ENCODE results near the gene BBX. TPM values are rescaled to one million over a fixed set of nuclear protein-coding genes. Genes with fewer than 3 reads are reported as not detected.

Gene BBX
- total RNA-seq, 3 donors from 2014 or later = 37.1 to 42.8 (median 39.0) TPM

GRCh38 chr3:107796791-107797190, 274.0 kb downstream of the BBX start:
- Mint-ChIP-seq H3K9me3 (no peaks in the 10 kb centered on the region), H3K27me3 (ENCODE audit: low read depth) (no peaks in the 10 kb centered on the region), H3K4me1 (ENCODE audit: low read depth) (peaks cover 21% of the 10 kb centered on the region), H3K4me3 (no peak overlapping the region), H3K36me3 (ENCODE audit: insufficient read depth) (peaks cover 48% of the 10 kb centered on the region)
- DNase-seq = no peak
- no peak for ATAC-seq

DNA sequence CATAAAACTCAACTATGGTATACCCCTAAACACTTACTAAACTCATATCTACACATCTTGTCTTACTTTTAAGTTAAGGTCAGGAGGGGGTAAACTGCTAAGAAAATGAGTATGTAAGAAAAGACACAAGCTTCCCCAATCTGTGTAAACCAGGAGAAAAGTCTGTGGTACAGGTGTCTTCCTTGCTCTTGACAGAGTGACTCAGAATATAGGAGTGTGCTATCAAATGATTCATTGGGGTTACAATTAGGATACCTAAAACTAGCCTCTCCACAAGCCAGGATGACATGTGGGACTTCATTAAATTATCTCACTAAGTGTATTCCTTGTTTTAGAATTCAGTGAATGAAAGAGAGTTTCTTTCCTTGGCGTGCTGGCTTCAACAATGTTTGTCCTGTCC, 274.8 kb downstream of the BBX start:
- ATAC-seq (no peak), DNase-seq (no peak)
- Mint-ChIP-seq H3K27me3 (ENCODE audit: low read depth) (no peaks in the 10 kb centered on the region), H3K9me3 (no peaks in the 10 kb centered on the region), H3K36me3 (ENCODE audit: insufficient read depth) (peaks cover 43% of the 10 kb centered on the region), H3K4me1 (ENCODE audit: low read depth) (peaks cover 21% of the 10 kb centered on the region), H3K4me3 (no peak overlapping the region)

- peaks cover 21% of the 10 kb centered on the region for H3K4me1 Mint-ChIP-seq (ENCODE audit: low read depth)
- no peak overlapping the region for H3K4me3 Mint-ChIP-seq
- H3K9me3 Mint-ChIP-seq = no peaks in the 10 kb centered on the region
- DNase-seq (no peak), ATAC-seq (no peak)
- H3K36me3 Mint-ChIP-seq (ENCODE audit: insufficient read depth) = peaks cover 48% of the 10 kb centered on the region
- no peaks in the 10 kb centered on the region for H3K27me3 Mint-ChIP-seq (ENCODE audit: low read depth)
Measured at GRCh38 chr3:107798381-107798780, 275.6 kb downstream of the BBX start.

GRCh38 chr3:107800710-107801109, 277.9 kb downstream of the BBX start:
- ATAC-seq (no peak), DNase-seq (no peak)
- Mint-ChIP-seq H3K36me3 (ENCODE audit: insufficient read depth) (peaks cover 49% of the 10 kb centered on the region), H3K9me3 (no peaks in the 10 kb centered on the region), H3K4me1 (ENCODE audit: low read depth) (peaks cover 14% of the 10 kb centered on the region), H3K4me3 (no peak overlapping the region), H3K27me3 (ENCODE audit: low read depth) (no peaks in the 10 kb centered on the region)

GRCh38 chr3:107803170-107803569, 280.4 kb downstream of the BBX start:
- Mint-ChIP-seq H3K4me1 (ENCODE audit: low read depth) (no peaks in the 10 kb centered on the region), H3K36me3 (ENCODE audit: insufficient read depth) (peaks cover 42% of the 10 kb centered on the region), H3K9me3 (no peaks in the 10 kb centered on the region), H3K4me3 (no peak overlapping the region), H3K27me3 (ENCODE audit: low read depth) (no peaks in the 10 kb centered on the region)
- no peak for DNase-seq
- no peak for ATAC-seq

GRCh38 chr3:107806021-107806420, 283.3 kb downstream of the BBX start:
- H3K36me3 Mint-ChIP-seq (ENCODE audit: insufficient read depth) = peaks cover 33% of the 10 kb centered on the region
- no peaks in the 10 kb centered on the region for H3K9me3 Mint-ChIP-seq
- H3K4me3 Mint-ChIP-seq = no peak overlapping the region
- ATAC-seq (no peak), DNase-seq (no peak)
- peaks cover 10% of the 10 kb centered on the region for H3K4me1 Mint-ChIP-seq (ENCODE audit: low read depth)
- no peaks in the 10 kb centered on the region for H3K27me3 Mint-ChIP-seq (ENCODE audit: low read depth)

GRCh38 chr3:107806536-107806935, 283.8 kb downstream of the BBX start:
- Mint-ChIP-seq H3K36me3 (ENCODE audit: insufficient read depth) (peaks cover 29% of the 10 kb centered on the region), H3K9me3 (no peaks in the 10 kb centered on the region), H3K4me1 (ENCODE audit: low read depth) (peaks cover 10% of the 10 kb centered on the region), H3K4me3 (no peak overlapping the region), H3K27me3 (ENCODE audit: low read depth) (no peaks in the 10 kb centered on the region)
- ATAC-seq (no peak), DNase-seq (no peak)

DNA sequence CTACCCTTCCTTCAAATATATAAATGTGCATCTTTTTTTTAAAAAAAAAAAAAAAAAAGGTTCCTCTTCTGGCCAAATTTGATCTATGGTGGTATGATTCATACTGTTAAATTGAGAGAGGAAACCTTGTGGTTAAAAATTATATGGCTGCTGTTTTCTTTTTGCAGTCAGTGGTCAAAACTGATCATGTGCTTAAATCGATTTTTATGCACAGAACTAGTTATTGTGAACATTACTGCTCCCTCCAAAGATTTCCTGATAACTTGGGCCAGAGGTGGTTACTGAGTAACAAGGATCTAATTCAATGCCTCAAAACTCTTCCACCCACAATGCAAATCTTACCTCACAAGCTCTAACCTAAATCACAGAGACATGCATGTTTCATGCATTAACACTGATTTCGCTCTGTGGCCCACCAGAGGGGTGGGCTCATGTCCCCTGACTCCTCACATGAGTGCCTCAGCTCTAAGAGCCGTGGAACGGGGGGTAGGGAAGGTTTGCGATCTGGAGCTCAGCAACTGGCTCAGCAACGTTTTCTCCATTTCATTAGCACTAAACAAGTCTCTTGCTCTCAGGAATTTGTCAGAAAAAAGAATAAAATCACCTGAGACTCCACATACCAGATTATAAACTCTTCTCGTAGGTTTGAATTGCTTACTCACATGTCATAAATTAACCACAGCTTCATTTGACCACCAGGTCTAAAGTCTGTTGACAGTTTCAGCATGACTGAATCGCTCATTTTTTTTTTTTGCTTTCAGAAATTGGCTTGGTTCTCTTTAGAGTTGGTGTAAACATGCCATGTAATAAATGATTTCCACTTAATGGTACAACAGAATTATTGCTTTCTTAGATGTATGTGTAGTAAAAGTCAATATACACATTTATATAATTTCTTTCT, 287.7 kb downstream of the BBX start:
- peaks cover 12% of the 10 kb centered on the region for H3K4me1 Mint-ChIP-seq (ENCODE audit: low read depth)
- H3K36me3 Mint-ChIP-seq (ENCODE audit: insufficient read depth) = peaks cover 11% of the 10 kb centered on the region
- H3K4me3 Mint-ChIP-seq = no peak overlapping the region
- no peaks in the 10 kb centered on the region for H3K9me3 Mint-ChIP-seq
- ATAC-seq (peak in 1 of 2 donors; percentile 21), DNase-seq (no peak)
- no peaks in the 10 kb centered on the region for H3K27me3 Mint-ChIP-seq (ENCODE audit: low read depth)

DNA sequence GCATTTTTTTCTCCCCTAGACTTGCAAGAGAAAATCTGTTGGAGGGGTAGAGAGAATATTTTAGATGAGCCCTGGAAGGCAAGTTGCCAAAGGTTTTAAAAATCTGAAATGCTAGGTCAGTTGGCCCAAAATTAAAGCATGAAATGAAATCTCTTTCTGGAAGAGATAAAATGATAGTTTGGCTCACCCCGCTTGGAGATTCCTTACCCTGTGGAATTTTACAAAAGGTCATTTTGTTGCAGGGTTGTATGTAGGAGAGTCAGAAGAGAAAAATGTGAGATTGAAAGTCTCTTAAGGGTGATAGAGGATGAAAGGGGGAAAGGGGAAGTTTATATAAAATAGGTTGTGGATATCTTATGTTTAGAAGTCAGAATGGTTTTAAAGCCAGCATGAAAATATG, 290.3 kb downstream of the BBX start:
- DNase-seq (no peak), ATAC-seq (no peak)
- Mint-ChIP-seq H3K4me1 (ENCODE audit: low read depth) (peaks cover 12% of the 10 kb centered on the region), H3K36me3 (ENCODE audit: insufficient read depth) (peaks cover 7% of the 10 kb centered on the region), H3K9me3 (no peaks in the 10 kb centered on the region), H3K4me3 (no peak overlapping the region), H3K27me3 (ENCODE audit: low read depth) (no peaks in the 10 kb centered on the region)

GRCh38 chr3:107816107-107816506, 293.3 kb downstream of the BBX start:
- H3K9me3 Mint-ChIP-seq = no peaks in the 10 kb centered on the region
- DNase-seq = no peak
- no peak for ATAC-seq
- H3K27me3 Mint-ChIP-seq (ENCODE audit: low read depth) = peaks cover 11% of the 10 kb centered on the region
- H3K4me3 Mint-ChIP-seq = no peak overlapping the region
- no peaks in the 10 kb centered on the region for H3K36me3 Mint-ChIP-seq (ENCODE audit: insufficient read depth)
- H3K4me1 Mint-ChIP-seq (ENCODE audit: low read depth) = peaks cover 2% of the 10 kb centered on the region

DNA sequence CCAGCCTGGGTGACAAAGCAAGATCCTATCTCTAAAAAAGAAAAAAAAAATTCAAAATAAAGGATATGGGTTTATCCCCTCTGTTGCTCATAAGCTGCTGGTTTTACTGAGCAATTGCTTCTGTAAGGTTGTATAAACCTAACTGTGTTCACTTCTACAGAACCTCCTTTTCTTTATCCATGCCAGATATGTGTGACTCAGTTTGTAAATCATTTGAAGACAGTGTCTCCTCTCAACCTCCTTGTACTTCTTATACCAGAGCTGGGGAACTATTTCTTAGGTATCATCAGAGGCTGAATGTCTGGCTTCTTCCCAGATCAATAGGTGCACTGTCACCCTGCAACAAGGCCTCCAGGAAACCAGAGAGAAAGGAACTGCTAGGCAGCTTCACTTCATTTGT, 294.3 kb downstream of the BBX start:
- Mint-ChIP-seq H3K4me3 (no peak overlapping the region), H3K4me1 (ENCODE audit: low read depth) (peaks cover 2% of the 10 kb centered on the region), H3K9me3 (no peaks in the 10 kb centered on the region), H3K36me3 (ENCODE audit: insufficient read depth) (no peaks in the 10 kb centered on the region), H3K27me3 (ENCODE audit: low read depth) (peaks cover 14% of the 10 kb centered on the region)
- DNase-seq = no peak
- no peak for ATAC-seq

DNA sequence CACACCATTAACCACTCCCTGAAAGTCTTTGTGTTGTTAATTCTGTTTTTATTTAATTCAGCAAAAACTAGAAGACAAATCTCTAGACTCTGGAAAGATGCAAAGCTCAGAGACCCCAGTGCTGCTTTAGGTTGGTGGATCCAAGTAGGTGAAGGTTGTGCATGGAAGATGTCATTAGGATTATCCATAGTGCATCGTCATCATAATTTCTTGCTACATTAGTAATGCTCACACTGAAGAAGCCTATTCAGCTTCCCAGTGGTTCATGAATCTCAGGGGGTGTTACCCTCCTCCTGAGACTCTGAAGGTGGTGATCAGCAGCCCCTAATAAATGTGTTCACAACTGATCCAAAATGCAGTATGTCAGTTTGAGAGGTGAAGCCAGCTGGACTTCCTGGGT, 295.3 kb downstream of the BBX start:
- no peak for ATAC-seq

GRCh38 chr3:107819656-107820055, 296.9 kb downstream of the BBX start:
- H3K9me3 Mint-ChIP-seq = no peaks in the 10 kb centered on the region
- H3K36me3 Mint-ChIP-seq (ENCODE audit: insufficient read depth) = no peaks in the 10 kb centered on the region
- no peak for ATAC-seq
- peaks cover 18% of the 10 kb centered on the region for H3K27me3 Mint-ChIP-seq (ENCODE audit: low read depth)
- H3K4me3 Mint-ChIP-seq = no peak overlapping the region
- no peaks in the 10 kb centered on the region for H3K4me1 Mint-ChIP-seq (ENCODE audit: low read depth)
- DNase-seq = no peak

More for the DNA sequence above, 295.3 kb downstream of the BBX start:
- H3K27me3 Mint-ChIP-seq (ENCODE audit: low read depth) = peaks cover 18% of the 10 kb centered on the region
- H3K9me3 Mint-ChIP-seq = no peaks in the 10 kb centered on the region
- no peaks in the 10 kb centered on the region for H3K36me3 Mint-ChIP-seq (ENCODE audit: insufficient read depth)
- no peak for DNase-seq
- H3K4me1 Mint-ChIP-seq (ENCODE audit: low read depth) = no peaks in the 10 kb centered on the region
- H3K4me3 Mint-ChIP-seq = no peak overlapping the region

DNA sequence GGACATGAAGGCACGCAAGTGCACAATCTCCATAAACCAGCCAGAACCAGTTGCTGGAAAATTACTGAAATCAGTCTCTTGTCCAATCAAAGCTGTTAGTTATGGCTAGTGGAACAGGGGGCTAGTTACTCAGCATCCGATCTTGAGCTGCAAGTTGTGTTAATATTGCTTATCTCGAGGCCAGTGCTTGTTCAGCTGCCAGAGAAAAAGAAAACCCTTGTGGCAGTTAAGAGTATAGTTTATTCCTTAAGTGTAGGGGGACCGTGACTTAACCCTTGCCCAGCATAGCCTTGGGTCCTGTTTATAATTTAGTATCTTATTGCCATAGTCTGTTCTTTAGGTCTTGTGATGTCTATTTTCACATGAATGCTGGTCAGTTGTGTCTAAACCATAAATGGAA, 299.5 kb downstream of the BBX start:
- ATAC-seq = no peak
- Mint-ChIP-seq H3K27me3 (ENCODE audit: low read depth) (peaks cover 18% of the 10 kb centered on the region), H3K4me1 (ENCODE audit: low read depth) (no peaks in the 10 kb centered on the region), H3K4me3 (no peak overlapping the region), H3K36me3 (ENCODE audit: insufficient read depth) (no peaks in the 10 kb centered on the region), H3K9me3 (no peaks in the 10 kb centered on the region)
- DNase-seq = no peak

- Mint-ChIP-seq H3K27me3 (ENCODE audit: low read depth) (peaks cover 13% of the 10 kb centered on the region), H3K4me1 (ENCODE audit: low read depth) (no peaks in the 10 kb centered on the region), H3K36me3 (ENCODE audit: insufficient read depth) (no peaks in the 10 kb centered on the region), H3K4me3 (no peak overlapping the region), H3K9me3 (no peaks in the 10 kb centered on the region)
- ATAC-seq = no peak
- DNase-seq = no peak
Measured at GRCh38 chr3:107824822-107825371, 302.1 kb downstream of the BBX start.
